Activated T-cell treated with anti-CD3 and anti-CD28 coated beads, Interleukin-2, amount 50 U/mL, for 4 hours (primary cell): Measurements from ENCODE around the gene RIOK1. TPM values are rescaled to one million over a fixed set of nuclear protein-coding genes. Genes with fewer than 3 reads are reported as not detected.

Experiments used
- ATAC-seq, 2 donors: fragments of 200-7000 bp; cut with Tn5 transposase; one replicate each; pipeline ENCODE4 v1.10.0; 2021
- DNase-seq: peaks from one replicate; pipeline ENCODE4 v3.0.0-alpha.2; 2020
- H3K27me3 Mint-ChIP-seq: one replicate; pipeline ENCODE4 v1.8.0; 2021; ENCODE audit warnings: low read depth, mixed read lengths
- H3K36me3 Mint-ChIP-seq: one replicate; pipeline ENCODE4 v1.8.0; 2022; ENCODE audit warnings: mixed read lengths; ENCODE audit not compliant: insufficient read depth
- H3K4me1 Mint-ChIP-seq: one replicate; pipeline ENCODE4 v1.8.0; 2021; ENCODE audit warnings: low read depth, mixed read lengths
- H3K4me3 Mint-ChIP-seq: one replicate; pipeline ENCODE4 v1.8.0; 2021; ENCODE audit warnings: mild to moderate bottlenecking, moderate library complexity, mixed read lengths
- H3K9me3 Mint-ChIP-seq: one replicate; pipeline ENCODE4 v1.8.0; 2021; ENCODE audit warnings: mixed read lengths
- total RNA-seq, 3 donors: library from RNA; stranded (reverse); gene quantifications; one replicate each; pipeline ENCODE4 v1.2.1, GENCODE V29; 2021

RIOK1 gene
- total RNA-seq, 3 donors from 2014 or later, result 92.6 to 99.1 (median 95.9) TPM

GRCh38 chr6:7421066-7421465 is 31.5 kb downstream of the RIOK1 start:
- H3K4me1 Mint-ChIP-seq, result no peaks in the 10 kb centered on the region
- H3K36me3 Mint-ChIP-seq, result peaks cover 18% of the 10 kb centered on the region
- H3K9me3 Mint-ChIP-seq, result no peaks in the 10 kb centered on the region
- DNase-seq (no peak), ATAC-seq (no peak)
- H3K27me3 Mint-ChIP-seq, result no peaks in the 10 kb centered on the region
- no peak overlapping the region for H3K4me3 Mint-ChIP-seq

- no peaks in the 10 kb centered on the region for H3K9me3 Mint-ChIP-seq
- no peaks in the 10 kb centered on the region for H3K4me1 Mint-ChIP-seq
Observed at GRCh38 chr6:7424058-7424457, 34.5 kb downstream of the RIOK1 start.

GRCh38 chr6:7424967-7425807 is 35.6 kb downstream of the RIOK1 start:
- peaks cover 2% of the 10 kb centered on the region for H3K36me3 Mint-ChIP-seq
- H3K4me3 Mint-ChIP-seq, result no peak overlapping the region
- ATAC-seq (no peak), DNase-seq (no peak)
- H3K4me1 Mint-ChIP-seq, result no peaks in the 10 kb centered on the region
- no peaks in the 10 kb centered on the region for H3K27me3 Mint-ChIP-seq
- H3K9me3 Mint-ChIP-seq, result no peaks in the 10 kb centered on the region

More at GRCh38 chr6:7424058-7424457, 34.5 kb downstream of the RIOK1 start:
- Mint-ChIP-seq H3K36me3 (peaks cover 6% of the 10 kb centered on the region), H3K4me3 (no peak overlapping the region), H3K27me3 (no peaks in the 10 kb centered on the region)
- DNase-seq (no peak), ATAC-seq (no peak)

GRCh38 chr6:7425808-7426190 is 36.2 kb downstream of the RIOK1 start:
- H3K9me3 Mint-ChIP-seq, result no peaks in the 10 kb centered on the region
- H3K4me1 Mint-ChIP-seq, result no peaks in the 10 kb centered on the region
- H3K27me3 Mint-ChIP-seq, result no peaks in the 10 kb centered on the region
- peaks cover 2% of the 10 kb centered on the region for H3K36me3 Mint-ChIP-seq
- ATAC-seq (no peak), DNase-seq (no peak)
- no peak overlapping the region for H3K4me3 Mint-ChIP-seq

GRCh38 chr6:7426447-7427169 is 37.0 kb downstream of the RIOK1 start:
- H3K4me1 Mint-ChIP-seq, result no peaks in the 10 kb centered on the region
- ATAC-seq, result no peak
- H3K4me3 Mint-ChIP-seq, result no peak overlapping the region
- no peak for DNase-seq
- H3K9me3 Mint-ChIP-seq, result no peaks in the 10 kb centered on the region
- H3K36me3 Mint-ChIP-seq, result peaks cover 2% of the 10 kb centered on the region
- peaks cover 3% of the 10 kb centered on the region for H3K27me3 Mint-ChIP-seq

- Mint-ChIP-seq H3K36me3 (no peaks in the 10 kb centered on the region), H3K4me3 (no peak overlapping the region), H3K9me3 (peaks cover 5% of the 10 kb centered on the region), H3K4me1 (no peaks in the 10 kb centered on the region), H3K27me3 (peaks cover 3% of the 10 kb centered on the region)
- no peak for ATAC-seq
- no peak for DNase-seq
Observed at GRCh38 chr6:7431313-7431673, 41.7 kb downstream of the RIOK1 start.

GRCh38 chr6:7431674-7432390 is 42.2 kb downstream of the RIOK1 start:
- no peaks in the 10 kb centered on the region for H3K4me1 Mint-ChIP-seq
- no peak for ATAC-seq
- no peaks in the 10 kb centered on the region for H3K36me3 Mint-ChIP-seq
- H3K4me3 Mint-ChIP-seq, result no peak overlapping the region
- H3K9me3 Mint-ChIP-seq, result peaks cover 5% of the 10 kb centered on the region
- H3K27me3 Mint-ChIP-seq, result peaks cover 3% of the 10 kb centered on the region
- DNase-seq, result no peak

GRCh38 chr6:7432391-7433120 is 42.9 kb downstream of the RIOK1 start:
- Mint-ChIP-seq H3K9me3 (peaks cover 5% of the 10 kb centered on the region), H3K36me3 (no peaks in the 10 kb centered on the region), H3K4me3 (no peak overlapping the region), H3K4me1 (no peaks in the 10 kb centered on the region), H3K27me3 (peaks cover 3% of the 10 kb centered on the region)
- DNase-seq (no peak), ATAC-seq (no peak)

- no peak for ATAC-seq
- no peak overlapping the region for H3K4me3 Mint-ChIP-seq
- no peak for DNase-seq
- no peaks in the 10 kb centered on the region for H3K4me1 Mint-ChIP-seq
- H3K27me3 Mint-ChIP-seq, result peaks cover 3% of the 10 kb centered on the region
- no peaks in the 10 kb centered on the region for H3K36me3 Mint-ChIP-seq
- peaks cover 5% of the 10 kb centered on the region for H3K9me3 Mint-ChIP-seq
Observed at GRCh38 chr6:7433121-7433617, 43.6 kb downstream of the RIOK1 start.

- H3K4me3 Mint-ChIP-seq, result no peak overlapping the region
- ATAC-seq (no peak), DNase-seq (no peak)
- H3K36me3 Mint-ChIP-seq, result no peaks in the 10 kb centered on the region
- H3K9me3 Mint-ChIP-seq, result peaks cover 5% of the 10 kb centered on the region
- peaks cover 3% of the 10 kb centered on the region for H3K27me3 Mint-ChIP-seq
- peaks cover 8% of the 10 kb centered on the region for H3K4me1 Mint-ChIP-seq
Observed at GRCh38 chr6:7434672-7435071, 45.1 kb downstream of the RIOK1 start.

- Mint-ChIP-seq H3K27me3 (no peaks in the 10 kb centered on the region), H3K9me3 (peaks cover 5% of the 10 kb centered on the region), H3K4me3 (no peak overlapping the region), H3K4me1 (peaks cover 12% of the 10 kb centered on the region), H3K36me3 (no peaks in the 10 kb centered on the region)
- DNase-seq (no peak), ATAC-seq (no peak)
Observed at GRCh38 chr6:7438011-7438410, 48.4 kb downstream of the RIOK1 start.

- no peak overlapping the region for H3K4me3 Mint-ChIP-seq
- no peaks in the 10 kb centered on the region for H3K27me3 Mint-ChIP-seq
- peaks cover 5% of the 10 kb centered on the region for H3K9me3 Mint-ChIP-seq
- DNase-seq (no peak), ATAC-seq (no peak)
- H3K36me3 Mint-ChIP-seq, result no peaks in the 10 kb centered on the region
- H3K4me1 Mint-ChIP-seq, result peaks cover 12% of the 10 kb centered on the region
Observed at GRCh38 chr6:7439228-7439627, 49.6 kb downstream of the RIOK1 start.

GRCh38 chr6:7440476-7440875 is 50.9 kb downstream of the RIOK1 start:
- H3K27me3 Mint-ChIP-seq, result peaks cover 2% of the 10 kb centered on the region
- peaks cover 5% of the 10 kb centered on the region for H3K9me3 Mint-ChIP-seq
- DNase-seq (no peak), ATAC-seq (no peak)
- H3K4me1 Mint-ChIP-seq, result peaks cover 12% of the 10 kb centered on the region
- H3K4me3 Mint-ChIP-seq, result no peak overlapping the region
- H3K36me3 Mint-ChIP-seq, result no peaks in the 10 kb centered on the region
